Neural cell (in vitro differentiated cells): ENCODE measurements around the gene RAB17. TPM values are rescaled to one million over a fixed set of nuclear protein-coding genes. Genes with fewer than 3 reads are reported as not detected.

ENCODE experiments used
- H2AFZ ChIP-seq: fragments of 200-600, 300-800 bp; sonication (generic), shearing (Covaris generic); 2 replicates; pipeline ENCODE4 v1.6.0; 2014; ENCODE audit warnings: low read depth, mild to moderate bottlenecking, antibody characterized with exemption, low read length, moderate library complexity
- H3F3A ChIP-seq: fragments of 200-600 bp; shearing (Covaris generic); 2 replicates; pipeline ENCODE4 v1.6.1; 2016; ENCODE audit warnings: mild to moderate bottlenecking, moderate library complexity, mixed read lengths, antibody characterized with exemption, low read length; ENCODE audit not compliant: insufficient read depth, poor library complexity, severe bottlenecking
- H3K27ac ChIP-seq: fragments of 200-600, 300-800 bp; sonication (generic), shearing (Covaris generic); 2 replicates; pipeline ENCODE4 v1.5.1; 2014; ENCODE audit warnings: mild to moderate bottlenecking, low read length, moderate library complexity
- H3K27me3 ChIP-seq: fragments of 300-800, 200-600 bp; sonication (generic), shearing (Covaris generic); 2 replicates; pipeline ENCODE4 v1.6.0; 2014; ENCODE audit warnings: mild to moderate bottlenecking, low read depth, low read length, moderate library complexity; ENCODE audit not compliant: insufficient read depth
- H3K36me3 ChIP-seq: fragments of 300-800, 200-600 bp; sonication (generic), shearing (Covaris generic); 2 replicates; pipeline ENCODE4 v1.5.1; 2014; ENCODE audit warnings: mild to moderate bottlenecking, antibody characterized with exemption, low read length, moderate library complexity; ENCODE audit not compliant: insufficient read depth
- H3K4me2 ChIP-seq: fragments of 300-800, 200-600 bp; sonication (generic), shearing (Covaris generic); 2 replicates; pipeline ENCODE4 v1.6.0; 2014; ENCODE audit warnings: mild to moderate bottlenecking, low read length
- H3K4me3 ChIP-seq: fragments of 300-800, 200-600 bp; sonication (generic), shearing (Covaris generic); 2 replicates; pipeline ENCODE4 v1.5.1; 2014; ENCODE audit warnings: mild to moderate bottlenecking, low read length, moderate library complexity
- H3K79me2 ChIP-seq: fragments of 200-600 bp; shearing (Covaris generic); replicated peaks from 2 replicates; pipeline ENCODE4 v1.6.0; 2014; ENCODE audit warnings: mild to moderate bottlenecking, low read length, moderate library complexity; ENCODE audit not compliant: insufficient read depth
- H3K9ac ChIP-seq: fragments of 300-800, 200-600 bp; sonication (generic), shearing (Covaris generic); 2 replicates; pipeline ENCODE4 v1.6.1; 2016; ENCODE audit warnings: mild to moderate bottlenecking, low read length, mixed read lengths
- H3K9me2 ChIP-seq: fragments of 200-600 bp; shearing (Covaris generic); 2 replicates; pipeline ENCODE4 v1.6.1; 2016; ENCODE audit warnings: mild to moderate bottlenecking, low read length, mixed read lengths; ENCODE audit not compliant: insufficient read depth
- H3K9me3 ChIP-seq: fragments of 200-600, 300-800 bp; sonication (generic), shearing (Covaris generic); 2 replicates; pipeline ENCODE4 v1.6.1; 2016; ENCODE audit warnings: mild to moderate bottlenecking, mixed run types, low read length, moderate library complexity, mixed read lengths
- H4K20me1 ChIP-seq: fragments of 200-600 bp; shearing (Covaris generic); 2 replicates; pipeline ENCODE4 v1.6.1; 2016; ENCODE audit warnings: mild to moderate bottlenecking, mixed run types; ENCODE audit not compliant: insufficient read depth
- EP300 ChIP-seq: fragments of 450-650 bp; conservative IDR thresholded peaks from 2 replicates; pipeline ENCODE4 v1.6.1; 2014; ENCODE audit warnings: antibody characterized with exemption, mild to moderate bottlenecking, moderate library complexity; ENCODE audit not compliant: poor library complexity, severe bottlenecking
- EZH2 ChIP-seq: fragments of 200-600, 300-800 bp; shearing (Covaris generic), sonication (generic); IDR thresholded peaks from 2 replicates; pipeline ENCODE4 v1.6.1; 2014; ENCODE audit warnings: antibody characterized with exemption, low read length, borderline replicate concordance, mild to moderate bottlenecking; ENCODE audit not compliant: insufficient read depth, poor library complexity, severe bottlenecking
- MXI1 ChIP-seq: fragments of 450-650 bp; conservative IDR thresholded peaks from 2 replicates; pipeline ENCODE4 v1.6.1; 2014; ENCODE audit warnings: antibody characterized with exemption, mild to moderate bottlenecking; ENCODE audit not compliant: poor library complexity, severe bottlenecking
- POLR2AphosphoS5 ChIP-seq: IDR thresholded peaks from 2 replicates; pipeline ENCODE4 v1.6.1; 2012
- RAD21 ChIP-seq: fragments of 450-650 bp; conservative IDR thresholded peaks from 2 replicates; pipeline ENCODE4 v1.6.1; 2014; ENCODE audit warnings: antibody characterized with exemption, mild to moderate bottlenecking, moderate library complexity
- SMC3 ChIP-seq: fragments of 450-650 bp; conservative IDR thresholded peaks from 2 replicates; pipeline ENCODE4 v1.6.1; 2014; ENCODE audit warnings: antibody characterized with exemption, mild to moderate bottlenecking, moderate library complexity; ENCODE audit not compliant: poor library complexity
- TAF1 ChIP-seq: IDR thresholded peaks from 2 replicates; pipeline ENCODE4 v1.6.1; 2012; ENCODE audit warnings: low read depth
- polyA plus RNA-seq: library from polyadenylated mRNA; depleted of rRNA; stranded (reverse); fragments of >200 nt; gene quantifications from 2 replicates; pipeline ENCODE4 v1.2.3, GENCODE V29; 2014
- TF ChIP-seq, protein P1 (sequence below): fragments of 450-650 bp; IDR thresholded peaks from 2 replicates; pipeline ENCODE4 v1.5.1; 2014; ENCODE audit warnings: antibody characterized with exemption, mild to moderate bottlenecking, moderate library complexity; ENCODE audit not compliant: poor library complexity, severe bottlenecking
- TF ChIP-seq, protein P2 (sequence below): IDR thresholded peaks from 2 replicates; pipeline ENCODE4 v1.6.1; 2012; ENCODE audit warnings: borderline replicate concordance

The RAB17 gene
- polyA plus RNA-seq, 1 donor from 2014 or later, result not detected

DNA sequence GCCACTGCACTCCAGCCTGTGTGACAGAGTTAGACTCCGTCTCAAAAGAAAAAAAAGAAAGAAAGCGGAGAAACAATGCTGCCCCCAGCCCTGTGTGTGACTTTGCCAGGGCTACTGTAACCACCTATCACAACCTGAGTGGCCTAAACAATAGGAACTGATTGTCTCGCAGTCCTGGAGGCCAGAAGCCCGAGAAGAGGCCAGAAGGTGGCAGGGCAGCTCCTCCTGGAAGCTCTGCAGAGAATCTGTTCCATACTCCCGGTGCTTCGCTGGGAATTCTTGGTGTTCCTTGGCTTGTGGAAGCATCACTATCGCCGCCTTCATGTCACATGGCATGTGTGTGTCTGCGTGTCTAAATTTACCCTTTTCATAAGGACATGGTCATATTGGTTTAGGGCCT, 14.4 kb upstream of the RAB17 start:
- H3K9me2 ChIP-seq, result no peaks in the 10 kb centered on the region
- no peak overlapping the region for H3K27ac ChIP-seq
- no peaks in the 10 kb centered on the region for H3K9me3 ChIP-seq
- no peaks in the 10 kb centered on the region for H3K36me3 ChIP-seq
- H3K9ac ChIP-seq, result no peak overlapping the region
- H4K20me1 ChIP-seq, result no peaks in the 10 kb centered on the region
- no peaks in the 10 kb centered on the region for H3F3A ChIP-seq
- H3K27me3 ChIP-seq, result no peaks in the 10 kb centered on the region
- H3K4me2 ChIP-seq, result no peak overlapping the region
- TF ChIP-seq, protein P1, sequence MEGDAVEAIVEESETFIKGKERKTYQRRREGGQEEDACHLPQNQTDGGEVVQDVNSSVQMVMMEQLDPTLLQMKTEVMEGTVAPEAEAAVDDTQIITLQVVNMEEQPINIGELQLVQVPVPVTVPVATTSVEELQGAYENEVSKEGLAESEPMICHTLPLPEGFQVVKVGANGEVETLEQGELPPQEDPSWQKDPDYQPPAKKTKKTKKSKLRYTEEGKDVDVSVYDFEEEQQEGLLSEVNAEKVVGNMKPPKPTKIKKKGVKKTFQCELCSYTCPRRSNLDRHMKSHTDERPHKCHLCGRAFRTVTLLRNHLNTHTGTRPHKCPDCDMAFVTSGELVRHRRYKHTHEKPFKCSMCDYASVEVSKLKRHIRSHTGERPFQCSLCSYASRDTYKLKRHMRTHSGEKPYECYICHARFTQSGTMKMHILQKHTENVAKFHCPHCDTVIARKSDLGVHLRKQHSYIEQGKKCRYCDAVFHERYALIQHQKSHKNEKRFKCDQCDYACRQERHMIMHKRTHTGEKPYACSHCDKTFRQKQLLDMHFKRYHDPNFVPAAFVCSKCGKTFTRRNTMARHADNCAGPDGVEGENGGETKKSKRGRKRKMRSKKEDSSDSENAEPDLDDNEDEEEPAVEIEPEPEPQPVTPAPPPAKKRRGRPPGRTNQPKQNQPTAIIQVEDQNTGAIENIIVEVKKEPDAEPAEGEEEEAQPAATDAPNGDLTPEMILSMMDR, result no peak
- TF ChIP-seq EP300 (no peak), SMC3 (no peak), POLR2AphosphoS5 (no peak), TAF1 (no peak), RAD21 (no peak), MXI1 (no peak), EZH2 (no peak)
- TF ChIP-seq, protein P2, sequence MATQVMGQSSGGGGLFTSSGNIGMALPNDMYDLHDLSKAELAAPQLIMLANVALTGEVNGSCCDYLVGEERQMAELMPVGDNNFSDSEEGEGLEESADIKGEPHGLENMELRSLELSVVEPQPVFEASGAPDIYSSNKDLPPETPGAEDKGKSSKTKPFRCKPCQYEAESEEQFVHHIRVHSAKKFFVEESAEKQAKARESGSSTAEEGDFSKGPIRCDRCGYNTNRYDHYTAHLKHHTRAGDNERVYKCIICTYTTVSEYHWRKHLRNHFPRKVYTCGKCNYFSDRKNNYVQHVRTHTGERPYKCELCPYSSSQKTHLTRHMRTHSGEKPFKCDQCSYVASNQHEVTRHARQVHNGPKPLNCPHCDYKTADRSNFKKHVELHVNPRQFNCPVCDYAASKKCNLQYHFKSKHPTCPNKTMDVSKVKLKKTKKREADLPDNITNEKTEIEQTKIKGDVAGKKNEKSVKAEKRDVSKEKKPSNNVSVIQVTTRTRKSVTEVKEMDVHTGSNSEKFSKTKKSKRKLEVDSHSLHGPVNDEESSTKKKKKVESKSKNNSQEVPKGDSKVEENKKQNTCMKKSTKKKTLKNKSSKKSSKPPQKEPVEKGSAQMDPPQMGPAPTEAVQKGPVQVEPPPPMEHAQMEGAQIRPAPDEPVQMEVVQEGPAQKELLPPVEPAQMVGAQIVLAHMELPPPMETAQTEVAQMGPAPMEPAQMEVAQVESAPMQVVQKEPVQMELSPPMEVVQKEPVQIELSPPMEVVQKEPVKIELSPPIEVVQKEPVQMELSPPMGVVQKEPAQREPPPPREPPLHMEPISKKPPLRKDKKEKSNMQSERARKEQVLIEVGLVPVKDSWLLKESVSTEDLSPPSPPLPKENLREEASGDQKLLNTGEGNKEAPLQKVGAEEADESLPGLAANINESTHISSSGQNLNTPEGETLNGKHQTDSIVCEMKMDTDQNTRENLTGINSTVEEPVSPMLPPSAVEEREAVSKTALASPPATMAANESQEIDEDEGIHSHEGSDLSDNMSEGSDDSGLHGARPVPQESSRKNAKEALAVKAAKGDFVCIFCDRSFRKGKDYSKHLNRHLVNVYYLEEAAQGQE, result no peak
- no peak overlapping the region for H2AFZ ChIP-seq
- no peak overlapping the region for H3K4me3 ChIP-seq
- H3K79me2 ChIP-seq, result no peaks in the 10 kb centered on the region

DNA sequence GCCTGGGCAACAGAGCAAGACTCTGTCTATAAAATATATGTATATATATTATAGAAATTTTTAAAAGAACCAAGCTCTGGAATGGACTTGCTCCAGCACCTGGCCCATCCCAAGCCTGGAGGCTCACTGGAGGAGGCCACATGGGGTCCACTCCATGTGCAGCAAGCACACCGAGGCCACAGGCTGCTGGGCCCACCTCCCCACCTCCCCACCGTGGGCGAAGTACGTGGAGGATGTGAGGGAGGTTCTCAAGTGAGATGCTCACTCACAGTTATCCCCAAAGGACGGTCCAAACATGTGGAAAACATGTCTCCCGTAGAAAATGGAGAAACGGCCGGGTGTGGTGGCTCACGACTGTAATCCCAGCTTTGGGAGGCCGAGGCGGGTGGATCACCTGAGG, 13.9 kb upstream of the RAB17 start:
- no peak overlapping the region for H3K9ac ChIP-seq
- no peaks in the 10 kb centered on the region for H3K79me2 ChIP-seq
- no peak overlapping the region for H3K4me2 ChIP-seq
- no peaks in the 10 kb centered on the region for H3F3A ChIP-seq
- no peaks in the 10 kb centered on the region for H3K36me3 ChIP-seq
- no peaks in the 10 kb centered on the region for H3K27me3 ChIP-seq
- H4K20me1 ChIP-seq, result no peaks in the 10 kb centered on the region
- no peak for TF ChIP-seq EZH2
- no peak for TF ChIP-seq MXI1
- no peak for TF ChIP-seq POLR2AphosphoS5
- TF ChIP-seq TAF1, result no peak
- TF ChIP-seq, protein P2, result no peak
- no peak for TF ChIP-seq SMC3
- TF ChIP-seq, protein P1, result no peak
- TF ChIP-seq RAD21, result no peak
- no peak for TF ChIP-seq EP300
- no peaks in the 10 kb centered on the region for H3K9me2 ChIP-seq
- no peak overlapping the region for H3K4me3 ChIP-seq
- no peaks in the 10 kb centered on the region for H3K9me3 ChIP-seq
- H3K27ac ChIP-seq, result no peak overlapping the region
- no peak overlapping the region for H2AFZ ChIP-seq
